ENCODE data around the gene LIX1L.

The LIX1L gene

DNA sequence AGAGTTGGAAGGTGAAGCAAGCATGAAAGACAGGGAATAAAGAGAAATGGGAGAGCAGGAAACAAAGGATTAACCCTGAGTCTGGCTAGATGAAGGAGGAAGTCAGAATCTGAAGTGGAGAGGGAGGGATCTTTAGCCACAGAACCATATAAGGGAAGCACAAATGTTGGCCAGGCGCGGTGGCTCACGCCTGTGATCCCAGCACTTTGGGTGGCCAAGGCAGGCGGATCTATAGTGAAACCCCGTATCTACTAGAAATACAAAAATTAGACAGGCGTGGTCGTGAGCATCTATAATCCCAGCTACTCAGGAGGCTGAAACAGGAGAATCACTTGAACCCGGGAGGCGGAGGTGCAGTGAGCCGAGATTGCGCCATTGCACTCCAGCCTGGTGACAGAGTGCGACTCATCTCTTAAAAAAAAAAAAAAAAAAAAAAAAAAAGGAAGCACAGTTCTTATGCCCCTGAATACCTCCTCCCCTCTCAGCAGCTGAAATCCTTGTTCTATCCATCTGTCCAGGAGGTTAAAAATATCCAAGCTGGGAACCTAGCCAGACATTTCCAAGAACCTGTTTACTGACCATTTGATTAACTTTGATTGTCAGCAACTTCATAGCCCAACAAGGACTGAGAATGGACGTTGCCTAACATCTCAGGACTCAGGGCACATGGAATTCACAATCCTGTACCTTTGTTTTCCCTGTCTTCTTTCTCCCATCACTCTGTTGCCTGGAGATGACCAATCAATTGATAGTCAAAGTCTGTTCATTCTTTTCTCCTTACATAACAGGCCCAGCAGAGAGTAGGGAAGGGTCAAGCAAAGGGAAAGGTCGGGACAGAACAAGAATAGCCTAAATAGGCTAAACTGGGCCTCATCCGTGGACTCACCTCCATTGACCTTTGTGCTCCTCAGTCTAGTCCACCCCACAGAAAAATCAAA lies 28.0 kb upstream of the LIX1L start:
- DNase-seq (ENCODE audit: low read depth in 2 of 2, low spot score in 1 of 2): no peak

DNA sequence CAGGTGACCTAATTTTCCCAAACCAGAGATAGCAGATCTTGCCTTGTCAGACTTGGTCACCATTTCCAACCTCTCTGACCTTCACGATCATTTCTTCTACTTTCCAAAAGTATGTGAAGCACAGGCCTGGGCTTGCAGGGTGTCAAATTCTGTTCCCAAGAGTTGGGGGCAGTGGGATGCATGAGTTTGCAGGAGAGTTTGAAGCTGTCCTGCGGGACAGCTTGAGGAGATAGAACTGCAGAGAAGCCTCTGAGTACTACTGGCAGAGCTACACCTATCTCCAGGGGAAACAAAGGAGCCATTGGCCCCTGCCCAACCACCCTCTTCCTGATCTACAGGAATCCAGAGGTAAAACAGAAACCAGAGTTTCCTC lies 27.3 kb upstream of the LIX1L start:
- DNase-seq (ENCODE audit: low read depth in 2 of 2, low spot score in 1 of 2): no peak

DNA sequence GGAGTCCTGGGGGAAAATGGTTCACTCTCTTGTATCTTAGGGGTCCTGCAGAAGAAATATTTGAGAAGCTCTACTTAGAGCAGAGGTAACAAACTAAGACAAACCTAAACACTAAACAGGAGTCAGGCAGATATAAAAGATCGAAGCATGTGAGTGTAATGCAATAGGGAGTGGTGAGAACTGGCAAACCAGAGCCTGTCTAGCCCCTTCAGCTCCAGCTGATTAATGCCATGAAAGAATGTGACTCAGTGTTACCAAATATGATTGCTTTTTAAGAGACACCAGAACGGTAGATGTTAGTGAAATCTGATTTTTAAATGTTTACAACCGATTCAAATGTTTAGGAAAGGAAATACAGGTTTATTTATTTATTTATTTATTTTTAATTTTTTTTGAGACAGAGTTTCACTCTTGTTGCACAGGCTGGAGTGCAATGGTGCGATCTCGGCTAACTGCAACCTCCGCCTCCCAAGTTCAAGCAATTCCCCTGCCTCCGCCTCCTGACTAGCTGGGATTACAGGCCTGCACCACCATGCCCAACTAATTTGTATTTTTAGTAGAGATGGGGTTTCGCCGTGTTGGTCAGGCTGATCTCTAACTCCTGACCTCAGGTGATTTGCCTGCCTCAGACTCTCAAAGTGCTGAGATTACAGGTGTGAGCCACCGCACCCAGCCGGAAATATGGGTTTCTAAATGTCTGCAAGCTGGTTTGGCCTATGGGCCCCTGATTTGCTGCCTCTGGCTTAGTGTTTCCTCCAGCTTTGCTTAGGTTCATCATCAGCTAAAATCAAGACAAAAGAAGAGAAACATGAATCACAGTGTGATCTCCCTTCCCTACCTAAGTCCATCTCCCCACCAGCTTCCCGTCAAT lies 26.4 kb upstream of the LIX1L start:
- no peak for DNase-seq (ENCODE audit: low read depth in 2 of 2, low spot score in 1 of 2)

DNA sequence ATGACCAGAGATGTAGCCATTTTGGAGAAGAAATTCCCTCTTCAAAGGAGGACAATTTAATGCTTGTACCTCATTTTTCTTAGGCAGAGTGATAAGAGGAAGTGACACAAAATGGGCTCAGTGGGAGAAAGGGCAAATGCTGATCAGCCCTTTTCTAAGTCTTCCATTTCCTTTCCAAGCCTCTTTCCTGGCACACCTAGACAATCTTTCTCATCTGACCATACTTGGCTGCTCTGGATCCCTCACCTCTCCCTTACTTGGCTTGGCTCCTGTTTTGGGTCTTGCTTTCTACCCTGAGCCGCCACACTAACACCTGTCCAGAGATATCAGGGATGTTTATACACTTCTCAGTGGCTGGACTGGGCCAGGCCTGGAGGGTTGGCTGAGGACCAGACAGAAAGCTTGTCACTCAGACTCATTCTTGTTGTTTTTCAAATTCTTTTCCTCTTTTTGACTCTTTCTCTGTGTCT lies 25.4 kb upstream of the LIX1L start:
- no peak for DNase-seq (ENCODE audit: low read depth in 2 of 2, low spot score in 1 of 2)

DNA sequence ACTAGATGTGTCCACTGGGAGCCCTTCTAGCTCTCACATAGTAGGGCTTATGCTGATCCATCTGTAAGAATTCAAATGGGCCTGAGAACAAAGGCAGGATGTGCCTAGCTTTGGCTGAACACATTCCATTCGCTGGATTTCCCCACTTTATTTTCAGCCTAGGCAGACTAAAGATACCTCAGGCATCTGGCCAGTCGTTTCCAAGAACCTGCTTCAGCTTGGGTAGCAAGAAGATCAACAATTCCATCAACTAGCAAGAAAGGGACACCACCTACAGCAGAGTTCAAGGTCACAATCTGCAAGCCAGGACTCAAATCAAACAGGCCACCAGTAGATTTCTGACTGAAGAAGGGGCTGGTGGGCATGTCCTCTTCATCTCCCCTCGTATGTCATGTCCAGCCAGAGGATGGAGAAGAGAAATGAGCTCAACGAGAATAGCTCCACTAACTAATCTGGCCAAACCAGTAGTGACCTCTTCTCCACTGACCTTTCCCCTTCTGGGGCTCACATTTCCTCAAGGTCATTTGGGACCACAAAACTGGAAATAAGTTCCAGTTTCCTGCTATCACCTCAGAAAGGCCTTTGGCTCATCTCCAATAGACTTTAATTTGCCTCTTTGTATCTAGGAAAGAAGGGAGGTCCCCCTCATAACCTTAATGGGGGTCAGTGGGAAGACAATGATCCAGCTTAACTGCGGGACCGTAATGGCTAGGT lies 24.4 kb upstream of the LIX1L start:
- DNase-seq (ENCODE audit: low read depth in 2 of 2, low spot score in 1 of 2): no peak

DNA sequence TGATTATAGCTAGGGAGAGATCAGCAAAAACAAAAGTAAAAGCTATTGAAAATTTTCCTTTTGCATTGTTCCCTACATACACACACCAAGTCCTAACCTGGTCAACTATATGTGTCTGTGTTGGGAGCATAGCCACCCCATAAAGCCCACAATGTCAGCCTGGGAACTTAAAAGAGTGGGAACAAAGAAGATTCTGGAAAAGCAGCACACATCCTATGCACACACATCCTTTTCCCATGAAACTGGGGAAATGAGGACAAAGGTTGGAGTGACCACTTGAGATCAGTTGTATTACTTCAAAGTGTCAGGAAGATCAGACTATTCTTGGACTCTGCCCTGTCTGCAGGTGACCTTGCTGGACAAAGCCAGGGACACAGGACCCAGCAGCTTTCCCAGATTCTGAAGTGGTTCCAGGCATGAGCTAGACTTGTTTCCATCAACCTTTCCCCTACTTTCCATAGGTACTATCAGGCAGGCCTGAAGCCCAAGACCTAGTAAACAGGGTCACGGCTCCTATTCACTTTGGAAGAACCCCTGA lies 22.7 kb upstream of the LIX1L start:
- DNase-seq (ENCODE audit: low read depth in 2 of 2, low spot score in 1 of 2): no peak

DNA sequence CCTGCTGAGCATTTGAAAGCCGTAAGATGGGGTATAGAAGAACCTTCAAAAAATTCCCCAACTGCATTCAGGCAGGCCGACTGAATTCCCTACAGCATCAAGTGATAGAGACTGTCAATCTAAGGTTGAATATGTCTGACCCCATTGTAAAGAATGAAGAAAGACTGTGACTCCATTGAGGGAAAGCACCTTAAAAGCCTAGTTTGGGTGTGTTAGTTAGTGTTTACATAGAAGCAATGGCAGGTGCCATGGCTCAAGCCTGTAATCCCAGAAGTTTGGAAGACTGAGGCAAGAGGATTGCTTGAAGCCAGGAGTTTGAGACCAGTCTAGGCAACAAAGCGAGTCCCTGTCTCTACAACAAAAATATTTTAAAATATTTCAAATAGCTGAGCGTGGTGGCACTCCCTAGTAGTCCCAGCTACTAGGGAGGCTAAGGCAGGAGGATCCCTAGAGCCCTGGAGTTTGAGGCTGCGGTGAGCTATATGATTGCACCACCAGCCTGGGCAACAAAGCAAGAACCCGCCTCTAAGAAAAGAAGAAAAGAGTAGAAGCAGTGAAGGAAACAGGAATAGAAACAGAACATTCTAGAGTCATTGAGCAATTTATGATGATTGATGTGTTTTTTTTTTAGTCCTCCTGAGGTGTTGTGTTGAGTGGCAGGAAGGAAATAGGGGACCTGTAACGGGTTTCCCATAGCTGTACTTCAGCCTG lies 22.1 kb upstream of the LIX1L start:
- DNase-seq (ENCODE audit: low read depth in 2 of 2, low spot score in 1 of 2): no peak

DNA sequence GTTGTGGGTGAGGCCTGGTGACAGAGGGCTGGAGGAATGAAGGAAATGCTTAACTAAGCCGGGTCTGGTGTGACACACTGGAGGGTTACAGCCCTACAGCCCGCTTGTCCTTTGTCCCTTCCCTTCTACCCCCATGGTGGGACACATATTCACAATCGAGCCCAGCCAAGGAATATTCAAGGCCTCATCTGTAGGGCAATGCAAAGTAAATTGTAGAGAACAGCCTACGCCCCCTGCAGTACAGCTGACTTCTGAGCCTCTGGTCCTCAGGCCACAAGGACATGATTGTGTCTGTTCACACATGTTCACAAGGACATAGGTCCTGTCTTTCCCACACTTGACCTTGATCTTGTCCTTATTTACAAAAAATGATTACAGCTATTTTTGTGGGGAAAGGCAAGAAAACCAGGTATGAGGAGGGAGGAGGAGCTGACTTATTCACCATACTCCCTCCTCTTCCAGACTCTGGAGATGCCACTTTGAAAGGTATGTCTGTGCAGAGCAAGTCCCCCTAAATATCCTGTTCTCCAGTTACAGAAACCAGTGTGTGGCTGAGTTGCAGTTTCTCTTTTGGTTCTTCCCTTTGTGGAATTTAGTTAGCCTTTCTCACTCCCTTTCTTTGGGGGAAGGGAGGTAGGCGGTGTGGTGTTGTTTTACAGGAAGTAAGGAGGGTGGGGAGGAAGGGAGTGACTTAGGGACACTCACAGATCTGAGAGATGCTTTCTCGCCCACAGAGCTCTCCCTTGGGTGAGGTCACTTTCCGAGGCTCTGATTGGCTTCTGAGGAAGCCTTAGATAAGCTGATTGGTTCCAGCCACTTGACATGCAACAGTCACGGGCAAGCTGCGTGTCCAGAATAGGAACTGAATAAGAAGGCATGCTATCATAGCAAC lies 21.3 kb upstream of the LIX1L start:
- DNase-seq (ENCODE audit: low read depth in 2 of 2, low spot score in 1 of 2): peak in 1 of 2 donors; percentile 68

DNA sequence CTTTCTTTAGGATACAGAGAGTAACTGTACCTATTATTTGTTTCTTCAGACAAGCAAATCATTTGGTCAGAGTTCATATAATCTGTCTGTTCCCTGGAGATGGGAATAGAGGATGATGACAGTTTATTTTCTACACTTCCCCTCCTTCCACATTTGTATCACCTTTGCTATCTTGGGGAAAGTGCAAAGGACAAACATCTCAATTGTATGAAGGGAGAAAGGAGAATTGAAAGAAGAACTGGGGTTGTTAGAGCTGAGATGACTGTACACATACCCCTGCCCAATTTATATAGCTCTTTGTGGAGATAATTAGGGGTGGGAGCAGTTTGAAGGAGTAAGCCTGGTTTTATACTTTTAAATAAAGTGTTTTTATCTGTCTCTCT lies 20.6 kb upstream of the LIX1L start:
- DNase-seq (ENCODE audit: low read depth in 2 of 2, low spot score in 1 of 2): no peak

DNA sequence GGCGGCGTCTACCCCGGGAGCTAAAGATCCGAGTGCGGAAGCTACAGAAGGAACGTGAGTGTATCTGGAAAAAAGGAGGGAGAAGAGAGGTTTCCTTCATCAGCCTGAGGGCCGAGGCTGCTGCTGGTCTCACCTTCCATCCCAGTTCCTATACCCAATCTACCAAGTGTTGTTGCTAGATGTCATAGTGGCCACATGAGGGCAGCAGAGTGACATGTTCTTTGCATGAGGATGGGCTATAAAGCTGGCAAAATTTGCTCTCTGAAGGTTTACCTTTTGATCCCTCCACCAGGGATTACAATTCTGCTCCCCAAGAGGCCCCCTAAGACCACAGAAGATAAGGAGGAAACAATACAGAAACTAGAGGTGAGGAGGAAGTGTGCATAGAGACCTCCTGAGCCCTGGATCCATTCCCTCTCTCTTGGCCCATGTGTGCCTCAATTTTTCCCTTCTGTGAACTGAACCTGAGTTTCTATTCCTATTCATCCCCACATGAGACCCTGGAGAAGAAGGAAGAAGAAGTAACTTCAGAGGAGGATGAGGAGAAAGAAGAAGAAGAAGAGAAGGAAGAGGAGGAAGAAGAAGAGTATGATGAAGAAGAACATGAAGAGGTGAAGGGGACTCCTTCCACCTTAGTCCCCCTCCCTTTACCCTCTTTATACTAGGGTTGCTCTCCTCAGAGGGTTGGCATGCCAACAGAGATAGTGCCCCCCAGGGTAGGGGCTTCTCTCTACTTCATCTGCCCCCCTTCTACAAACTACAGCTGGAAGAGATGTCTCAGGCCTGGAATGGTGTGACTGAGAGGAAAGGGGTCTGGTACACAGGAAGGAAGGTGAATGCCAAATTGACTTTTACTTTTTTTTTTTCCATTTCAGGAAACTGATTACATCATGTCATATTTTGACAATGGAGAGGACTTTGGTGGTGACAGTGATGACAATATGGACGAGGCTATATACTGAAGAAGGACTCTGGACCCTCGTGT lies 20.0 kb upstream of the LIX1L start:
- no peak for DNase-seq (ENCODE audit: low read depth in 2 of 2, low spot score in 1 of 2)

DNA sequence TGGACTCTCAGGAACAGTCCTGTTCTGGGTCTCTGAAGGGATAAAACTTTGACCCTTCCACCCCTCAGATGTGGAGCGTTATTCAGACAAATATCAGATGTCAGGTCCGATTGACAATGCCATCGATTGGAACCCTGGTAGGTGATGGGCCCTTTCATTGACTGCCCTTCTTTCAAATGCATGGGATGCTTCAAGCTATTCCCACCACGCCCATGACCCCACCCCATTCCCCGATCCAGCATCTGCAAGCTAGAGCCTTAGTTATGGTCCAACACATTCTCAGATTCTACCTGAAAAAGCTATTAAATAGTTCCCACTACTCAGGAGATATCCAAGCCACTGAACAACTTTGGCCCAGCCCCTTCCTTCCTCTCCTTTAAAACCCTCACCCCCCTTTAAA lies 19.2 kb upstream of the LIX1L start:
- DNase-seq (ENCODE audit: low read depth in 2 of 2, low spot score in 1 of 2): no peak

DNA sequence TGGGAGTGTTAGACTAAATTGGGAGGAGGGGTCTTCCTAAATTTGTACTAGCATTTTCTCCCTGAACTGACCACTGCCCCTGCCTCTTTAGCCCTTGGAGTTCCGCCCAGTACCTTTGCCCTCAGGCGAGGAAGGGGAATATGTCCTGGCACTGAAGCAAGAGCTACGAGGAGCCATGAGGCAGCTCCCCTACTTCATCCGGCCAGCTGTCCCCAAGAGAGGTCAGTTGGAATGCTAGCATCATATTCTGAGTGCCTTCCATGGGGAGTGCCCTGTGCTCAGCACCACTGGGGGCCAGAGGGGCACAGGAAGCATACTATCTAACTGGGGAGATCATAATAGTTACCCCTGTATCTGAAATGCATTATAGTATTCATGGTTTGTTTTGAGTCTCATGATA lies 17.4 kb upstream of the LIX1L start:
- DNase-seq (ENCODE audit: low read depth in 2 of 2, low spot score in 1 of 2): no peak

DNA sequence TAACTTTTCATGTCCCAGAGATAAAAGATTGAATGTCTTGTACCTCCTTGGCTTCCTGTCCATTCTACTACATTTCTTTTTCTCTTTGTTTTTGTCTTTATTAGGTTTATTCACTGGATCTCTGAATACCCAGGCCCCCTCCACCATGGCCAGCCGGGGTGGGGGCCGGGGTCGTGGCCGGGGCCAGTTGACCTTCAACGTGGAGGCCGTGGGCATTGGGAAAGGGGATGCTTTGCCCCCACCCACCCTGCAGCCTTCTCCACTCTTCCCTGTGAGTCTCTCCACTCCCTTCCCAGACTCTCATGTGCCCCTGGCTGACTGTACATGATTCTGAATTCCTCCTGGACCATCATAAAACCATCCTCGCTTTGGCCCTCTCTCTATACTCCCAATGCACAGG lies 16.9 kb upstream of the LIX1L start:
- DNase-seq (ENCODE audit: low read depth in 2 of 2, low spot score in 1 of 2): no peak

DNA sequence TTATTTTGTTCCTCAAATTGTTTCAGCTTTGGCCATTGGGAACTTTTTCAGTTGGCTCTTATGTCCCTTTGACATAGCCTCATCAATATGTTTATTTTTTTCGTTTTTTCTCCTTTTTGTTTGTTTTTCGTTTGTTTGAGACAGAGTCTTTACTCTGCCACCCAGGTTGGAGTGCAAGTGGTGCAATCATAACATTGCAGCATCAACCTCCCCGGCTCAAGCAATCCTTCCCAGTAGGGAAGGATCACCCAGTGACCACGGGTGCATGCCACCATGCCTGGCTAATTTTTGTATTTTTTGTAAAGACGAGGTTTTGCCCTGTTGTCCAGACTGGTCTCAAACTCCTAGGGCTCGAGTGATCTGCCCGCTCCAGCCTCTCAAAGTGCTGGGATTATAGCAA lies 14.8 kb upstream of the LIX1L start:
- no peak for DNase-seq (ENCODE audit: low read depth in 2 of 2, low spot score in 1 of 2)

DNA sequence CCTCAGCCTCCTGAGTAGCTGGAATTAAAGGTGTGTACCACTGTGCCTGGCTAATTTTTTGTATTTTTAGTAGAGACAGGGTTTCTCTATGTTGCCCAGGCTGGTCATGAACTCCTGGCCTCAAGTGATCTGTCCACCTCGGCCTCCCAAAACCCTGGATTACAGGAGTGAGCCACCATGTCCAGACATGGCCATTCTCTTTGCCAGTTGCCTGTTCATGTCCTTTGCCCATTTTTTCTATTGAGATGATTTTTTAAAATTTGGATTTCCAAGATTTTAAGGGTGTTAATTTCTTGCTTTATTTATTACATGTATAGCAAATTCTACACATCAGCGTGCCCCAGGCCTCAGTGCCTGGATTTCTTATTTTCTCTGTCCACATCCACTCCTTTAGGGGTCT lies 9.5 kb upstream of the LIX1L start:
- DNase-seq (ENCODE audit: low read depth in 2 of 2, low spot score in 1 of 2): no peak

DNA sequence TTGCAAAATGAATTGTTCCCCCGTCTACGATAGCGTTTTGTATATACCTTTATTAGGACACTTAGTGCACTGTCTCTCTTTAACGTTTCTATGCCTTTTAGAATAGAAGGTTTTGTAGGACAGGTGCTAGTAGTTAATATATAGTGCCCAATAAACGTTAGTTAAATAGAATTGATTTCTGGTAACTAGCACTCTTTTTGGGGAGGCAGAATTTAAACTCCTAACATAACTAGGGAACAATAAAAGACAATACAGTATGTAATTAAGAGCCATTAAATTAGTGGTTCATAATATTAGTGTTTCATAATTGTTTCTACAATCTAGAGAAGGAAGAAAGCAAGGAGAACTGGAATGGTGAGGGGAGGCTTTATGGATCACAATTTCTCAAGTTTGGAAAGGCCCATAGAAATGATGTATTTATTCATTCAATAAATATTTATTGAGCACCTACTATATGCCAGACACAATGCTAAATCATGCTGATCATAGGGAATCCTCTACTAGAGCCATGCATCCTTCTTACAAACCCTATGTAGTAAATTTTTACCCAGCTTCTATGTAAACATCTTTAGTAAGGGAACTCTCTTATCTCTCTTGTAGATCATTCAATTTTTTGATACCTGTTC lies 7.4 kb upstream of the LIX1L start:
- DNase-seq (ENCODE audit: low read depth in 2 of 2, low spot score in 1 of 2): no peak

DNA sequence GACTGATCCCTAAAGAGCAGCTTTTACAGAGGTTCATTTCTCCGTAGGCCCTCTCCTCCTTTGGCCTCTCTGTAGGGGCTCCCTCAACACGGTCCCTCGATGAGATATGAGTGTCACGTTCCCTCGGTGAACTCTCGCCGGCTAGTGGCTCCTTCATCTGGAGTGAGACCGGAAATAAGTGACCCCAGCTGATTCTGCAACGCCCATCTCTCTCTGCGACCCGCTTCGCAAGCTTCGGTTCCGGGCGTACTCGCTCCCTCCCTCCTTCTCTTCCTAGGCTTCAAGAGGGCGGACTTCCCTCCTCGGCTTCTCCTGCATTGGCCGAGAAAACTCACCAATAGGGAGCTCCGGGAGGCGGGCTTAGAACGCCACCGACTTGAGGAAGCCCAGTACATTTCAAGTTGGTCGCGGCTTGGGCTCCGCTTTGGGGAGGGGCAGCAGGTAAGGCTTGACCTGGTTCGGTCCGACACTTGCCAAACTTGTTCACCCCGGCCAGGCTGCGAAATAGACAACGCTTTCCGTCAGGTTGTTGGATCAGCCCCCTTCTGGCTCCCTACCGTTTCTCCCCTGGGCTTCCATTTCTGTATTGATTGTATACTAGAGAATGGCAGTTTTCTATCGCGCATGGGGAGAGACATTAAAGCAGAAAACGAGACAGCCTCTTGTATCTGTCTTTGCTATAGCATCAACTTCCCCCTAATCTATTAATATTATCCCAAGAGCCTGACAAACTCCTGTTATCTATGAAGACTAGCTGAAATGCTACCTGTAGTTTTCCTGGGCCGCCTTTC lies 6.7 kb upstream of the LIX1L start, which contains the start of the genes ANKRD34A and POLR3GL:
TSS of gene ANKRD34A (minus strand) at position 248 of the 791 bp plus-strand sequence. CDS start 2,816 bp downstream, outside the sequence.
TSS of gene POLR3GL (plus strand) at position 363 of the 791 bp plus-strand sequence. CDS start 10,176 bp downstream, outside the sequence.
- peak; percentile 78 to 83 for DNase-seq (ENCODE audit: low read depth in 2 of 2, low spot score in 1 of 2)
